Endodermal cell (in vitro differentiated cells): ENCODE data around the gene CRHR1. TPM values are rescaled to one million over a fixed set of nuclear protein-coding genes. Genes with fewer than 3 reads are reported as not detected.
A peak's percentile ranks its signal among the peaks of the same experiment; 100 is the strongest.

Experiments
- DNase-seq: peaks from one replicate; pipeline ENCODE4 v3.0.0-alpha.2; 2017
- H3K27ac ChIP-seq: 2 replicates; pipeline ENCODE4 v1.5.1; 2013; ENCODE audit warnings: mild to moderate bottlenecking, low read depth, low read length, moderate library complexity
- H3K27me3 ChIP-seq: 2 replicates; pipeline ENCODE4 v1.6.1; 2013; ENCODE audit warnings: mild to moderate bottlenecking, low read length, moderate library complexity; ENCODE audit not compliant: insufficient read depth, control insufficient read depth, poor library complexity, severe bottlenecking
- H3K36me3 ChIP-seq: 2 replicates; pipeline ENCODE4 v1.7.0; 2013; ENCODE audit warnings: mild to moderate bottlenecking, low read length, moderate library complexity; ENCODE audit not compliant: control insufficient read depth, insufficient read depth
- H3K4me1 ChIP-seq: one replicate; pipeline ENCODE4 v1.7.0; 2013; ENCODE audit warnings: low read length; ENCODE audit not compliant: control insufficient read depth, insufficient read depth
- H3K4me3 ChIP-seq: 2 replicates; pipeline ENCODE4 v1.5.1; 2013; ENCODE audit warnings: mild to moderate bottlenecking, low read length, moderate library complexity
- H3K9ac ChIP-seq: 2 replicates; pipeline ENCODE4 v1.6.1; 2013; ENCODE audit warnings: mild to moderate bottlenecking, low read length, moderate library complexity; ENCODE audit not compliant: poor library complexity, severe bottlenecking; ENCODE audit errors: extremely low read depth
- H3K9me3 ChIP-seq: 2 replicates; pipeline ENCODE4 v1.6.1; 2013; ENCODE audit warnings: mild to moderate bottlenecking, low read length, moderate library complexity; ENCODE audit not compliant: control insufficient read depth
- H3K27ac Mint-ChIP-seq: 2 replicates; pipeline ENCODE4 v1.8.0; 2020; ENCODE audit warnings: mixed read lengths
- H3K27me3 Mint-ChIP-seq: 2 replicates; pipeline ENCODE4 v1.8.0; 2021; ENCODE audit warnings: mild to moderate bottlenecking, mixed read lengths; ENCODE audit not compliant: insufficient read depth
- H3K36me3 Mint-ChIP-seq: 2 replicates; pipeline ENCODE4 v1.8.0; 2020; ENCODE audit warnings: low read depth, mixed read lengths
- H3K4me1 Mint-ChIP-seq: 2 replicates; pipeline ENCODE4 v1.8.0; 2020; ENCODE audit warnings: mixed read lengths
- H3K4me3 Mint-ChIP-seq: 2 replicates; pipeline ENCODE4 v1.8.0; 2020; ENCODE audit warnings: mild to moderate bottlenecking, moderate library complexity, mixed read lengths
- H3K9me3 Mint-ChIP-seq: 2 replicates; pipeline ENCODE4 v1.8.0; 2020; ENCODE audit warnings: mild to moderate bottlenecking, mixed read lengths
- CTCF ChIP-seq: fragments of 200-600 bp; sonication (generic); conservative IDR thresholded peaks from 2 replicates; pipeline ENCODE4 v1.5.0; 2021; ENCODE audit warnings: antibody characterized with exemption, mild to moderate bottlenecking
- WGBS, 2 experiments: methylation state at CpG; one replicate each; pipeline versions ENCODE4 v1.1.5 to v1.1.7; 2013; ENCODE audit warnings: missing lambda C conversion rate in 2 of 2, mixed read lengths in 1 of 2; ENCODE audit not compliant: insufficient coverage in 1 of 2, insufficient read length in 1 of 2; 5-methylcytosine and 5-hydroxymethylcytosine counted together
- total RNA-seq, 2 donors: library from RNA; stranded (reverse); fragmentation: NEBNext Ultra II Directional in 1 of 2; extraction: Animal tissue kit (Norgen Biotek cat#: 25700) in 1 of 2; gene quantifications; 2 replicates in 1 of 2; 3 replicates in 1 of 2; pipeline ENCODE4 v1.2.1, GENCODE V29; 2021

The CRHR1 gene
- total RNA-seq, 2 donors from 2014 or later: 0.81 to 1.8 TPM

GRCh38 chr17:45837187-45837586, 53.1 kb downstream of the CRHR1 start:
- Histone ChIP-seq H3K36me3 (no peaks in the 10 kb centered on the region), H3K9ac (no peak overlapping the region), H3K4me3 (no peak overlapping the region), H3K4me1 (no peaks in the 10 kb centered on the region), H3K27ac (no peak overlapping the region), H3K27me3 (no peaks in the 10 kb centered on the region), H3K9me3 (no peaks in the 10 kb centered on the region)
- Mint-ChIP-seq H3K4me3 (no peak overlapping the region), H3K36me3 (no peaks in the 10 kb centered on the region), H3K27ac (no peak overlapping the region), H3K4me1 (peaks cover 6% of the 10 kb centered on the region), H3K27me3 (no peaks in the 10 kb centered on the region), H3K9me3 (no peaks in the 10 kb centered on the region)
- no peak for TF ChIP-seq CTCF
- peak; percentile 76 for DNase-seq
- 57% methylated on average over 10 of the region's 10 CpGs; no CpG with 5 or more reads in 1 of the 2 experiments for WGBS, 2 experiments

GRCh38 chr17:45837603-45838002, 53.5 kb downstream of the CRHR1 start:
- no peak overlapping the region for H3K4me3 ChIP-seq
- no peak overlapping the region for H3K4me3 Mint-ChIP-seq
- H3K36me3 ChIP-seq: no peaks in the 10 kb centered on the region
- no peaks in the 10 kb centered on the region for H3K27me3 ChIP-seq
- 92 to 95% methylated on average over 4 to 9 of the region's 9 CpGs for WGBS, 2 experiments
- no peak for DNase-seq
- no peak overlapping the region for H3K27ac Mint-ChIP-seq
- H3K9me3 Mint-ChIP-seq: no peaks in the 10 kb centered on the region
- no peaks in the 10 kb centered on the region for H3K9me3 ChIP-seq
- H3K4me1 ChIP-seq: no peaks in the 10 kb centered on the region
- no peak overlapping the region for H3K9ac ChIP-seq
- no peak overlapping the region for H3K27ac ChIP-seq
- peaks cover 6% of the 10 kb centered on the region for H3K4me1 Mint-ChIP-seq
- TF ChIP-seq CTCF: no peak
- no peaks in the 10 kb centered on the region for H3K36me3 Mint-ChIP-seq
- no peaks in the 10 kb centered on the region for H3K27me3 Mint-ChIP-seq

GRCh38 chr17:45838751-45839295, 54.7 kb downstream of the CRHR1 start:
- Histone ChIP-seq H3K9me3 (no peaks in the 10 kb centered on the region), H3K4me1 (no peaks in the 10 kb centered on the region), H3K9ac (no peak overlapping the region), H3K4me3 (no peak overlapping the region), H3K27me3 (no peaks in the 10 kb centered on the region), H3K27ac (no peak overlapping the region), H3K36me3 (no peaks in the 10 kb centered on the region)
- no peak for TF ChIP-seq CTCF
- no peak for DNase-seq
- H3K4me1 Mint-ChIP-seq: peaks cover 6% of the 10 kb centered on the region
- no peak overlapping the region for H3K27ac Mint-ChIP-seq
- no peaks in the 10 kb centered on the region for H3K27me3 Mint-ChIP-seq
- no peaks in the 10 kb centered on the region for H3K36me3 Mint-ChIP-seq
- H3K9me3 Mint-ChIP-seq: no peaks in the 10 kb centered on the region
- H3K4me3 Mint-ChIP-seq: no peak overlapping the region
- 92 to 93% methylated on average over 4 to 8 of the region's 8 CpGs for WGBS, 2 experiments
